K562 (cell line): Measurements from ENCODE around the gene ZBTB48. TPM values are rescaled to one million over a fixed set of nuclear protein-coding genes. Genes with fewer than 3 reads are reported as not detected.

Source experiments
- BRD4 ChIP-seq: fragments of 200-600 bp; sonication (generic); IDR thresholded peaks from 2 replicates; pipeline ENCODE4 v1.6.1; 2017; ENCODE audit warnings: inconsistent platforms
- CXXC5 ChIP-seq: fragments of 250-450 bp; sonication (Bioruptor Pico); IDR thresholded peaks from 2 replicates; pipeline ENCODE4 v1.8.0; 2022; ENCODE audit warnings: inconsistent platforms, mild to moderate bottlenecking, moderate library complexity
- DDX20 ChIP-seq: fragments of 450-650 bp; IDR thresholded peaks from 2 replicates; pipeline ENCODE4 v1.6.1; 2016; ENCODE audit warnings: missing genetic modification characterization, low read depth, mild to moderate bottlenecking, missing compliant biosample characterization, moderate library complexity
- ELK3 ChIP-seq: fragments of 450-650 bp; formaldehyde crosslinking; IDR thresholded peaks from 2 replicates; pipeline ENCODE4 v1.4.0; 2020; ENCODE audit warnings: mild to moderate bottlenecking
- EP300 ChIP-seq: IDR thresholded peaks from 2 replicates; pipeline ENCODE4 v1.6.1; 2012; ENCODE audit warnings: low read length, improper control_type of control experiment
- FOXM1 ChIP-seq, 2 experiments: fragments of 450-650 bp in 1 of 2; sonication (generic) in 1 of 2; formaldehyde crosslinking in 1 of 2; IDR thresholded peaks; 2 replicates each; pipeline versions ENCODE4 v1.6.1 to v1.9.0; 2017 to 2022; ENCODE audit warnings: low read depth in 2 of 2, mild to moderate bottlenecking in 2 of 2, missing genetic modification reagents in 1 of 2, moderate library complexity in 1 of 2
- JUN ChIP-seq, 2 experiments: sonication (generic) in 1 of 2; formaldehyde crosslinking in 1 of 2; IDR thresholded peaks; 2 replicates each; pipeline versions ENCODE4 v1.6.1 to v1.8.0; 2012 to 2022; ENCODE audit warnings: borderline replicate concordance in 2 of 2, mild to moderate bottlenecking in 2 of 2, improper control_type of control experiment in 1 of 2, low read depth in 1 of 2, low read length in 1 of 2, missing genetic modification reagents in 1 of 2
- KDM2B ChIP-seq: fragments of 250-450 bp; sonication (Bioruptor Pico); IDR thresholded peaks from 2 replicates; pipeline ENCODE4 v1.8.0; 2021; ENCODE audit warnings: mild to moderate bottlenecking, moderate library complexity
- MAZ ChIP-seq, 2 experiments: fragments of 450-650 bp in 1 of 2; sonication (generic) in 1 of 2; formaldehyde crosslinking; IDR thresholded peaks in 1 of 2; conservative IDR thresholded peaks in 1 of 2; 2 replicates each; pipeline versions ENCODE4 v1.4.0 to v1.5.0; 2020; ENCODE audit warnings: mild to moderate bottlenecking in 1 of 2, missing genetic modification reagents in 1 of 2
- NR3C1 ChIP-seq: sonication (generic); formaldehyde crosslinking; IDR thresholded peaks from 2 replicates; pipeline ENCODE4 v1.8.1; 2022; ENCODE audit warnings: missing genetic modification reagents
- POLR2A ChIP-seq: fragments of 450-650 bp; conservative IDR thresholded peaks from 2 replicates; pipeline ENCODE4 v1.6.1; 2016
- SETDB1 ChIP-seq: IDR thresholded peaks from one replicate; pipeline ENCODE4 v1.6.1; 2012; ENCODE audit warnings: low read length, control low read depth, inconsistent platforms
- TBP ChIP-seq: optimal IDR thresholded peaks from 2 replicates; pipeline ENCODE3; 2011; ENCODE audit warnings: low read depth, low read length, improper control_type of control experiment
- TCFL5 ChIP-seq: fragments of 250-450 bp; sonication (Bioruptor Pico); conservative IDR thresholded peaks from 2 replicates; pipeline ENCODE4 v1.6.1; 2021; ENCODE audit warnings: mild to moderate bottlenecking, moderate library complexity, matching md5 sums
- ZNF263 ChIP-seq: sonication (generic); formaldehyde crosslinking; IDR thresholded peaks from 2 replicates; pipeline ENCODE4 v1.8.0; 2022; ENCODE audit warnings: mild to moderate bottlenecking, missing genetic modification reagents, borderline replicate concordance
- ZNF740 ChIP-seq, 3 experiments: fragments of 200-800 bp in 1 of 3; sonication (Bioruptor generic) in 1 of 3; sonication (generic) in 1 of 3; formaldehyde crosslinking in 1 of 3; IDR thresholded peaks; 2 replicates each; pipeline versions ENCODE4 v1.6.1 to v1.8.0; 2016 to 2022; ENCODE audit warnings: mild to moderate bottlenecking in 2 of 3, missing compliant biosample characterization in 2 of 3, missing genetic modification characterization in 2 of 3, missing genetic modification reagents in 1 of 3
- polyA plus RNA-seq, 8 experiments: library from polyadenylated mRNA; depleted of rRNA in 4 of 8; stranded (reverse) in 5 of 8; unstranded in 3 of 8; fragments of >200 nt; fragmentation: Nextera tagmentation in 2 of 8; fragmentation: Illumina TruSeq in 1 of 8; extraction: Ambion mirVana in 2 of 8; extraction: Trizol in 1 of 8; gene quantifications; 2 replicates each; pipeline versions ENCODE4 v1.2.1 to v1.2.3, GENCODE V29; 2011 to 2014; ENCODE audit warnings: inconsistent platforms in 1 of 8, missing spikeins in 1 of 8
- total RNA-seq, 7 experiments: library from RNA; depleted of rRNA in 6 of 7; stranded (reverse); fragments of >200 nt in 6 of 7; fragmentation: Illumina TruSeq in 2 of 7; extraction: Trizol in 2 of 7; gene quantifications; 2 replicates each; pipeline versions ENCODE4 v1.2.1 to v1.2.3, GENCODE V29; 2011 to 2021; ENCODE audit warnings: low replicate concordance in 1 of 7
- TF ChIP-seq, protein P1 (sequence below), 2 experiments: fragments of 250-450 bp in 1 of 2; fragments of 450-650 bp in 1 of 2; sonication (Bioruptor Pico) in 1 of 2; IDR thresholded peaks; 2 replicates each; pipeline versions ENCODE4 v1.6.1 to v1.8.0; 2016 to 2021; ENCODE audit warnings: mild to moderate bottlenecking in 2 of 2, moderate library complexity in 2 of 2, missing compliant biosample characterization in 1 of 2, missing genetic modification characterization in 1 of 2
- TF ChIP-seq, protein P2 (sequence below), 3 experiments: fragments of 200-800 bp in 1 of 3; fragments of 250-450 bp in 1 of 3; fragments of 450-650 bp in 1 of 3; sonication (Bioruptor Pico) in 1 of 3; sonication (Bioruptor generic) in 1 of 3; formaldehyde crosslinking in 1 of 3; IDR thresholded peaks; 2 replicates each; pipeline versions ENCODE4 v1.6.1 to v1.8.0; 2016 to 2022; ENCODE audit warnings: mild to moderate bottlenecking in 2 of 3, missing genetic modification characterization in 2 of 3, missing compliant biosample characterization in 1 of 3, moderate library complexity in 1 of 3

ZBTB48 gene
- total and polyA plus RNA-seq, 9 of the 15 experiments (the other 6 are each of a cell fraction or from before 2014, with no cell fraction given), result 1.9 to 66.9 (median 29.5) TPM

GRCh38 chr1:6554031-6554906, 25.5 kb upstream of the ZBTB48 start, which contains the start of gene NOL9 (continued):
- TF ChIP-seq MAZ (CRISPR knock-in tag; conservative IDR thresholded peaks at IDR 0.05 in 1 of 2, IDR thresholded peaks at IDR 0.05 in 1 of 2) (peak; percentile 88 to 96), SETDB1 (no peak), FOXM1 (IDR thresholded peaks at IDR 0.05; ENCODE audit: low read depth) (no peak; the same call in 1 of the 2 replicates), FOXM1 (CRISPR knock-in tag; IDR thresholded peaks at IDR 0.05; ENCODE audit: low read depth) (peak; percentile 94), TCFL5 (CRISPR knock-in tag) (no peak), ZNF263 (CRISPR knock-in tag) (peak; percentile 44; the same call in 1 of the 2 replicates), ZNF740 (CRISPR knock-in tag; IDR thresholded peaks at IDR 0.05) (peak; percentile 1; the same call in 1 of the 2 replicates), ZNF740 (tag; IDR thresholded peaks at IDR 0.05) (no peak), TBP (peak; percentile 95), EP300 (peak; percentile 51), DDX20 (tag) (no peak), POLR2A (peak; percentile 91), NR3C1 (CRISPR knock-in tag) (0 out of 2 replicates have a peak, but pooled peaks have one; percentile 60), ELK3 (CRISPR knock-in tag) (no peak), CXXC5 (CRISPR knock-in tag) (peak; percentile 95), BRD4 (0 out of 2 replicates have a peak, but pooled peaks have one; percentile 29), KDM2B (peak; percentile 76), JUN (IDR thresholded peaks at IDR 0.05; ENCODE audit: borderline replicate concordance, low read depth, low read length) (peak; percentile 70; the same call in 1 of the 2 replicates), JUN (CRISPR knock-in tag; IDR thresholded peaks at IDR 0.05; ENCODE audit: borderline replicate concordance) (no peak; the same call in 1 of the 2 replicates)
- TF ChIP-seq, protein P1, sequence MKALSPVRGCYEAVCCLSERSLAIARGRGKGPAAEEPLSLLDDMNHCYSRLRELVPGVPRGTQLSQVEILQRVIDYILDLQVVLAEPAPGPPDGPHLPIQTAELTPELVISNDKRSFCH (CRISPR knock-in tag; IDR thresholded peaks at IDR 0.05), result no peak
- TF ChIP-seq, protein P1 (tag; IDR thresholded peaks at IDR 0.05), result peak; percentile 63; the same call in 1 of the 2 replicates
- TF ChIP-seq, protein P2, sequence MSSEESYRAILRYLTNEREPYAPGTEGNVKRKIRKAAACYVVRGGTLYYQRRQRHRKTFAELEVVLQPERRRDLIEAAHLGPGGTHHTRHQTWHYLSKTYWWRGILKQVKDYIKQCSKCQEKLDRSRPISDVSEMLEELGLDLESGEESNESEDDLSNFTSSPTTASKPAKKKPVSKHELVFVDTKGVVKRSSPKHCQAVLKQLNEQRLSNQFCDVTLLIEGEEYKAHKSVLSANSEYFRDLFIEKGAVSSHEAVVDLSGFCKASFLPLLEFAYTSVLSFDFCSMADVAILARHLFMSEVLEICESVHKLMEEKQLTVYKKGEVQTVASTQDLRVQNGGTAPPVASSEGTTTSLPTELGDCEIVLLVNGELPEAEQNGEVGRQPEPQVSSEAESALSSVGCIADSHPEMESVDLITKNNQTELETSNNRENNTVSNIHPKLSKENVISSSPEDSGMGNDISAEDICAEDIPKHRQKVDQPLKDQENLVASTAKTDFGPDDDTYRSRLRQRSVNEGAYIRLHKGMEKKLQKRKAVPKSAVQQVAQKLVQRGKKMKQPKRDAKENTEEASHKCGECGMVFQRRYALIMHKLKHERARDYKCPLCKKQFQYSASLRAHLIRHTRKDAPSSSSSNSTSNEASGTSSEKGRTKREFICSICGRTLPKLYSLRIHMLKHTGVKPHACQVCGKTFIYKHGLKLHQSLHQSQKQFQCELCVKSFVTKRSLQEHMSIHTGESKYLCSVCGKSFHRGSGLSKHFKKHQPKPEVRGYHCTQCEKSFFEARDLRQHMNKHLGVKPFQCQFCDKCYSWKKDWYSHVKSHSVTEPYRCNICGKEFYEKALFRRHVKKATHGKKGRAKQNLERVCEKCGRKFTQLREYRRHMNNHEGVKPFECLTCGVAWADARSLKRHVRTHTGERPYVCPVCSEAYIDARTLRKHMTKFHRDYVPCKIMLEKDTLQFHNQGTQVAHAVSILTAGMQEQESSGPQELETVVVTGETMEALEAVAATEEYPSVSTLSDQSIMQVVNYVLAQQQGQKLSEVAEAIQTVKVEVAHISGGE (CRISPR knock-in tag; IDR thresholded peaks at IDR 0.05), result no peak; a peak in 1 of 6 replicates
